Right ventricle myocardium inferior (tissue), 1 donor: ENCODE measurements around the gene GRK5. TPM values are rescaled to one million over a fixed set of nuclear protein-coding genes. Genes with fewer than 3 reads are reported as not detected.

Source experiments
- ATAC-seq: fragments of 200-7000 bp; cut with Tn5 transposase; one replicate; pipeline ENCODE4 v1.9.1; 2020; ENCODE audit warnings: mild to moderate bottlenecking, moderate library complexity
- DNase-seq: peaks from one replicate; pipeline ENCODE4 v3.0.0; 2021; ENCODE audit errors: missing footprints
- intact Hi-C: fragments of 100-400 bp; cut with DNase I; formaldehyde crosslinking; loops from one replicate; pipeline ENCODE4 v1.11.0; 2022
- total RNA-seq: library from RNA; stranded (reverse); fragmentation: NEBNext Ultra II Directional; extraction: Animal tissue kit (Norgen Biotek cat#: 25700); gene quantifications from one replicate; pipeline ENCODE4 v1.2.1, GENCODE V29; 2021
- donor health status: DM: no; HTN: yes; CAD: no; lungs with severe emphysema.

The GRK5 gene
- total RNA-seq, 1 donor from 2014 or later = 48.6 TPM

DNA sequence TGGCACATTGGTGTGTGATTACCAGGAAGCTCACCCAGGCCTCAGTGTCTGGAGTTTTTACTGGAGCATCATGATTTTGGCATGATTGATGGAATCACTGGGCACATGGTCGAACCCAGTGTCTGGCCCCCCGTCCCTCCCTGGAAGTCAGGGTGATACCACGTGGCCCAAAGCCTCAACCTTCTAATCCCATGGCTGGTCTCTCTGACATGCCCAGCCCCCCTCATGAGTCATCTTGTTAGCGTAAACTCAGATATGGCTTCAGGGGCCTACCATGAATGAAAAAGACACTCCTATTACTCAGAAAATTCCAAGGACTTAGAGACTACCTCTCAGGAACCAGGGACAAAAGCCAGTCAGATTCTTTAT lies 109.3 kb downstream of the GRK5 start:
- no peak for DNase-seq
- no peak for ATAC-seq
- intact Hi-C loops = no loop called here

DNA sequence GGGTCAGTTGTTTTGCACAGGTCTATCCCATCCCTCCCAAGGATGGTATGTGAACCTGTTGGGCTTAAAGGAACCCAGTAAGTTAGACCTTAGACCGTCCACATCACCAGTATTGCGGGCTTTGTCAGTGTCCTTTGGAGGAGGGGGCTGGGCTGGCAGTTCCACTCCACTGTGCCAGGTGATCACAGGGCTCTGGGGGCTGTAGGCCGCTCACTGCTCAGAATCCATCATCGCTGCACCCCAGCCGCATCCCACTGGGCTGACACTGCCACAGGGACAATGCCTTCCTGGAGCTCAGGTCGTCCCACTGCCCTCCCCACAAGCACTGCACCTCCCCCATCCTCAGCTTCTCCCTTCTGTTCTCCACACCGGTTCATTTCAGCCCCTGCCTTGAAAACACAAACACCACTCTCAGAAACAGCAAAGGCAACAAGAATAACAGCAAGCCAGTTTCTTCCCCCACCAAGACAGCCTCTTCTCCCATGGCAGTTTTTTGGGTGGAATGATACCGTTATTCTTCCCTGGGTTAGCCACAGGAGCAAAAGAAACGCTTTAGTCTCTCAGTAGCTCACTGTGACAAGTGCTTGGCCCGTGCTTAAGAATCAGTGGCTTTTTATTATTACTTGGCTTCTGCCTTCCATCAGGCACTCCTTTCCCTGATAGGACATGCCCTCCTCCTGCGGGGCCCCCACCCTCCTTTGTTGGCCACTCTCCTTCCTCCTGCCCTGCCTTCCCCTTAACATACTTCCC lies 111.2 kb downstream of the GRK5 start:
- DNase-seq (no peak), ATAC-seq (no peak)
- intact Hi-C loops = no loop called here

- intact Hi-C loops = no loop called here
- ATAC-seq (no peak), DNase-seq (no peak)
Measured at GRCh38 chr10:119319161-119319919, 112.0 kb downstream of the GRK5 start.

DNA sequence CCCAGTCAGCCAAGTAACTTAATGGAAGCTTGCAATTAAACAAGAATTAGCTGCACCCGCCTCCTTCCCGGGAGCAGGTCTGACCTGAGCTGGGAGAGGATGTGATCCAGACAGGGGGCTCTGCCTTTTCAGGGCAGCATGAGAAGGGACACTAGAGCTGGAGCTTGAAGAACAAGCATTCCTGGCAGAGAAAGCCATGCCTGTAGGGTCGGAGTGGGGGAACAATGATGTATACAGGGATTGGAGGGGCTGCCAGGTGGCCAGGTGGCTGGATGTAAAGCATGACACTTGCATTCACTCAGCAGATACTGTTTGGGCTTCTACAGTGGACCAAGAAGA lies 112.5 kb downstream of the GRK5 start:
- ATAC-seq (no peak), DNase-seq (no peak)
- intact Hi-C loops = no loop called here

DNA sequence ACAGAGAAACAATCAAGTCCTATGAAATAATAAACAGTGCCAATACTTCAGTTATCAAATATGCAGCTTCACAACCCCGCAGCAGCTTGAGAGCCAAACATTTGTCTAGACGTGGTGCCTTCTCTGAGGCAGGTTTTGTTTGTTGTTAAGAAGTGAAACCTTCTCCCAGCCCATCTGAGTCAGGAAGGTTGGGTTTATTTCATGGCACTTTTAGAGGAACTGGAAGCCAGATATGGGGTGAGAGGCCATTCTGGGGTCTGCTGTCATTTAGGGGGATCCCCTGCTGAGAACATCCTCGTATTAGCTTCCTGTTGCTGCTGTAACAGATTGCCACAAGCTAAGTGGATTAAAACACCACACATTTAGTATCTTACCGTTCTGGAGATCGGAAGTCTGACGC lies 113.6 kb downstream of the GRK5 start:
- intact Hi-C loops = no loop called here
- ATAC-seq (no peak), DNase-seq (no peak)

DNA sequence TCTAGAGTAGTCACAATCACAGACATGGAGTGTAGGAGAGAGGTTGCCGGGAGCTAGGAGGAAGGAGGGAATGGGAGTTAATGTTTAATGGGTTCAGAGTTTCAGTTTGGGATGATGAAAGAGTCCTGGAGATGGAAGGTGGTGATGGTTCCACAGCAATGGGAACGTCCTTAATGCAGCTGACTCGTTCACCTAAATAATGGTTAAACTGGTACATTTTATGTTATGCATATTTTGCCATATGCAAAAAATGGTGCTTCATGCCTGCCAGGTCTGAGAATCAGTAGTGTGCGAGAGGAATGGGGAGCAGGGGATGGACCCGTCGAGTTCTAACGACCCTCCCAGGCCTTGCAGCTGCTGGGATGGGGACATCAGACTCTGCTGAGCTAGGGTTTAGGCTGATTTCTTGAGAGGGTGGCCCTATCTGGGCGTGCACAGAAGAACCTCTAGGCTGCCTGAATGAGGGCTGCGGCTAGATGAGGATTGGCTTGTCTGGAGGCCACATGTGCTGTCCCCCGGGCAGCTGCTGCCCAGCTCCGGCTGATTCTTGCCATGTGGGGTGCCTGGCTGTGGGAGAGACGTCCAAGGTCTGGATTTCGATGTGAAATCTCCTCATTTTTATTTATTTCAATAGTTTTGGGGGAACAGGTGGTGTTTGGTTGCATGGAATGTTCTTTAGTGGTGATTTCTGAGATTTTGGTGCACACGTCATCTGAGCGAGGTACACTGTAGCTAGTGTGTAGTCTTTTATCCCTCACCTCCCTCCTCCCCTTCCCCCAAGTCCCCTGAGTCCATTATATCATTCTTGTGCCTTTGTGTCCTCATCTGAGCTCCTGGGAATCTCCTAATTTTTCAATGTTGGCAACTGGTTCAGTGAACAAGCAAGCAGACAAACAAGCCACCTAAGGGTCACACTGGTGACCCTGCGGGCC lies 116.0 kb downstream of the GRK5 start:
- DNase-seq = no peak
- no peak for ATAC-seq
- intact Hi-C loops = no loop called here

- intact Hi-C loops = no loop called here
- ATAC-seq (no peak), DNase-seq (no peak)
Measured at GRCh38 chr10:119325131-119325530, 117.8 kb downstream of the GRK5 start.

DNA sequence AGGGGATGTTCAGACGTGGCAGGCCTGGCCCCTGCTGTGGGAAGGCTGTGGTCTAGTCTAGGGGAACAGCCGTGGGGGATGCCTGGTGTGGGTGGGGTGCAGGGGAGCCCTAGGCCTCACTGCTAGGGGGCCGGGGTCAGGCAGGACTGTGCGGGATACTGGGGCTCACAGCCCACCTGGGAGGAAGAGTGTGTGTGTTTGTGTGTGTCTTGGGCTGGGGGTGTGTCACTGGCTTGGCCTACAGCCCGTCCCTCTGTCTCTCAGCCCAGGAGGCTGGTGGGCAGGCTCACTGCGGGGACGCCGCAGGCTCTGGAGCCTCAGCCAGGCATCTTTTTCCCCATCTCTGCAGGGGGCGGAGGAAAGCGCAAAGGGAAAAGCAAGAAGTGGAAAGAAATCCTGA lies 118.8 kb downstream of the GRK5 start:
- ATAC-seq (no peak), DNase-seq (no peak)
- intact Hi-C loops = no loop called here

DNA sequence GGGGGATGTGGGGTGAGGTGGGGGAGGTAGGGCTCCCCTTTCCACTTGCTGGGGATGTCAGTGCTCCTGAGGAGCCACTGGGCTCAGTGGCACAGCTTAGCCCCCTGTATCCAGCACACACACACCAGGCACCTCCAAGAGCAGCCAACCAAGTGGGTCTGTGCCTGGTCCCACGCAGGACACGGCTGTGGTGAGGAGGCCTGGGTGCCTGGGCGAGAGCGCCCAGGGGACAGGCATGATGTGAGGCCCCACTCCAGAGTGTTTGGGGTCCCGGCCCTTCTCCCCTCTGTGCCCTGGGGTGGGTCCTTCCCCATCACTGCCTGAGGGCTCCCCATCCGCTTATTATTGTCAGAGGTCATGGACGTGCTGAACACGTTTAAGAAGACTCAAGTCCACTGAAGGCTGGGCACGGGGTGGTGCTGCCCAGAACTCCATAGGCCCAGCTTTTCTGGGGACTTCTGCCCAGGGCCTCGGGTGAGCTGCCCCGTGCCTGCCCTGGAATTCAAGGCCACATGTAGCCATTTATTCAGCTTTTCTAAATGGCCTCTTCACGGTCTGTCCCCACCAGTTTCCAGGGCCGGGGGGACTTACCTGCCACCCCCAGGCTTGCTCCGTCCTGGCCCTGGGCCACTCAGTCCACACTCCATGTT lies 119.8 kb downstream of the GRK5 start:
- intact Hi-C loops = no loop called here
- DNase-seq (no peak), ATAC-seq (no peak)

DNA sequence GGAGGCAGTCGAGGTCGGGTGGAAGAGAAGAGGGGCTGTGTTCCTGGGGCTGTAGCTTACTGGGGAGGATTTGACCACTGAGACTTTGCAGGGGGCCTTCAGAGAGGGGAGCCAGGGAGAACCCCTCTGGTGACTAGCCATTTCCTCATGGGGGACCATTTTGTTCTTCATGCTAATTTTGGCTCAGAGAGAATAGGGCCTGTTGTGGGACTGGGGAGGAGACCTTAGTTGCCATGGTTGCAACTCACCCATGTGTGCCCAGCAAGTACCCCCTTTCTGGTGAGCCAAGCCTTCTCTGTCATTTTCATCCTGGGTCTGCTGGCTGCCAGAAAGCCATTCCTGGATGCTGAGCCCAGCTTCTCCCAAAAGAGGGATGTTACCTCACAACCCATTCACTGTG lies 120.9 kb downstream of the GRK5 start:
- DNase-seq (no peak), ATAC-seq (no peak)
- intact Hi-C loops = no loop called here

GRCh38 chr10:119330342-119330741 lies 123.0 kb downstream of the GRK5 start:
- DNase-seq = no peak
- intact Hi-C loops = no loop called here
- ATAC-seq = peak; percentile 26

DNA sequence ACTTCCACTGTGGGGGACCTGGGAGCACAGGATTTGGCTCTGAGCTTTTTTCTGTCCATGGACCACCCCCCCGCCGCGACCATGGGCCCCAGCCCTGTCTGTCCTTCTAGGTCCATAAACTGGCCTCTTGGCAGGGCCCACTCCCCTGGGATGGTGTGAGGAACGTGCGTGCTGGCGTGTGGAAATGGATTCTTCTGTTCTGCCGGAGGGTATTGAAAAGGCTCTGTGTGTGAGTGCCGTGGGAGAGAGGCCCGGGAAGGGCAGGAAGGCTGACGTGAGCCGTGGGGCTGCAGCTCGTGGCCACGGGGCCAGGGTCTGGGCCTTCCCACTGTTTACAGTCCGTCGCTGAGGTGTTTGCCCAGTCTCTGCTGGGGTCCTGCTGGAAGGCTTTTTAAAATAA lies 123.7 kb downstream of the GRK5 start:
- ATAC-seq = peak; percentile 54
- DNase-seq = no peak
- intact Hi-C loops = no loop called here

DNA sequence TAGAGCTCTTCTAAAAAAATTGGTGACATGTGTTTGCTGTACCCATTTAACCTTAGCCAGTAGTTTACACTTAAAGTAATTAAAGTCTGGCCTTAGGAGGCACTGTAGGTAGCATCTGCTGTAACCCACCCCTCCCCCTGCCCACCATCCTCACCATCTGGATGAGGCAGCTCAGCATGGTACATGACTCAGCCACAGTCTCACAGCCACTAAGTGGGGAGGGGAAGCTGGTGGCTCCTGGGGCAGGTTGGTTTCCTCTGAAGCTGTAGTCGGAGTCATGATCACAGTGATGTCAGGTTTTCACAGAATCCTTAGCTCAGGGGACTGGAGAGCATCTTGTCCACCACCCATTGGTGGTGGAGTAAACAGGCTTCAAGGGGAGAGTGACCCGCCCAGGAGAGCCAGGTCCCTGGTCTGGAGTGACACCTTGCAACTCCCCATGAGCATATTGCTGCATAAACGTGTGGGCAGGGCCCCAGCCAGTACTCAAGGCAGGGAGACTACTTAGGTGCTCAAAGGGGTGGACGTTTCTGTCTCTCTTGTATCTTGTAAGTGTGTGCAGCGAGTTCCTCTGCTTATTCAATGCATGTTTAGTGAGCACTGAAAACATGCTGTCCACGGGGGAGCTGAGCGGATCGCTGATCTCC lies 125.9 kb downstream of the GRK5 start:
- peak; percentile 62 for DNase-seq
- intact Hi-C loops = no loop called here
- no peak for ATAC-seq

- intact Hi-C loops = no loop called here
- DNase-seq (peak; percentile 67), ATAC-seq (peak; percentile 56)
Measured at GRCh38 chr10:119335671-119336353, 128.4 kb downstream of the GRK5 start.

- DNase-seq (peak; percentile 74), ATAC-seq (peak; percentile 66)
- intact Hi-C loops = no loop called here
Measured at GRCh38 chr10:119336599-119336998, 129.2 kb downstream of the GRK5 start.

DNA sequence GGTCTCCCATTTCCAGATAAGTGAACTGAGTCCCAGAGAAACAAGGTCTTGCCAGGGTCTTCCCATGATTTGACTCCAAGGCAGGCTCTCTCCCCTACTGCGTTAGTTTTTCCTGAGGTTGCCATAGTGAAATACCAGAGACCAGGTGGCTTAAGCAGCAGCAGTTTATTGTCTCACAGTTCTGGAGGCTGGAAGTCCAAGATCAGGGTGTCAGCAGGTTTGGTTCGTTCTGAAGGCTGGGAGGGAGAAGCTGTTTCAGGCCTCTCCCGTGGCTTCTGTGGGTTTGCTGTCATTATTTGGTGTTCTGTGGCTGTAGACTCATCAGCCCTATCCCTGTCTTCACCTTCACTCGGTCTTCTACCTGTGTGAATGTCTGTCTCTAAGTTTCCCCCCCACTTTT lies 129.9 kb downstream of the GRK5 start:
- no peak for ATAC-seq
- no peak for DNase-seq
- intact Hi-C loops = no loop called here

DNA sequence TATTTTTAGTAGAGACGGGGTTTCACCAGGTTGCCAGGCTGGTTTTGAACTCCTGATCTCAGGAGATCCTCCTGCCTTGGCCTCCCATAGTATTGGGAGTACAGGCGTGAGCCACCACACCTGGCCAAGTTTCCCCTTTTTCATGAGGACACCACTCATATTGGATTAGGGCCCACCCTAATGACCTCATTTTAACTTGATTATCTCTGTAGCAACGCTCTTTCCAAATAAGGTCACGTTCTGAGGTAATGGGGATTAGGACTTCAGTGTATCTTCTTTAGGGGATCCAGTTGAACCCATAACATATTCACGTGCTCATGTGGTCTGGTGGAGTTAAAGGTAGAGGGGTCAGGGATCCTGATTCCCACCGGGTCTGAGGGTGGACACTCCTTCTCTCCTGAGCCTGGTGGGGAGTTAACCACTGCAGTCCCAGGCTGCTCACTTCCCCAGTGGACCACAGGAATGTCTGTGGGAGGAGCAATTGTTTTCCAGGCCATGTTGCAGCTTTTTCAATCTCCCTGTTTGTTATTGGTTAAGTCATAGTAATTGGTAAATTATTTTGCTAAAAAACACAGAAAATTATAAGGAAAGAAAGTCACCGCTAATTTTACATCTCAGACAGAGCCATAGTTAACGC lies 130.5 kb downstream of the GRK5 start:
- no peak for ATAC-seq
- intact Hi-C loops = no loop called here

GRCh38 chr10:119339109-119339508 lies 131.7 kb downstream of the GRK5 start:
- DNase-seq = peak; percentile 31

More for the DNA sequence above, 130.5 kb downstream of the GRK5 start:
- no peak for DNase-seq

More at GRCh38 chr10:119339109-119339508, 131.7 kb downstream of the GRK5 start:
- ATAC-seq = no peak
- intact Hi-C loops = no loop called here
